ENCODE data around the gene FKBP7.

GRCh38 chr2:178523596-178524134 lies 45.3 kb upstream of the FKBP7 start:
- TF ChIP-seq NRF1 (IDR thresholded peaks at IDR 0.05; ENCODE audit: low read depth, low read length) (no peak), POLR2AphosphoS5 (IDR thresholded peaks at IDR 0.05; ENCODE audit: low read depth, low read length) (no peak)

Data from H1 (cell line).